Measurements from ENCODE around the gene NOLC1.

GRCh38 chr10:102196893-102197292, 44.7 kb downstream of the NOLC1 start:
- TF ChIP-seq POLR2A (IDR thresholded peaks at IDR 0.05), result no peak
- no peak for TF ChIP-seq CTCF (IDR thresholded peaks at IDR 0.05)
